ENCODE measurements around the gene PAK6. TPM values are rescaled to one million over a fixed set of nuclear protein-coding genes. Genes with fewer than 3 reads are reported as not detected.

PAK6 gene
- polyA plus RNA-seq, 1 donor from 2014 or later = 32.4 TPM

DNA sequence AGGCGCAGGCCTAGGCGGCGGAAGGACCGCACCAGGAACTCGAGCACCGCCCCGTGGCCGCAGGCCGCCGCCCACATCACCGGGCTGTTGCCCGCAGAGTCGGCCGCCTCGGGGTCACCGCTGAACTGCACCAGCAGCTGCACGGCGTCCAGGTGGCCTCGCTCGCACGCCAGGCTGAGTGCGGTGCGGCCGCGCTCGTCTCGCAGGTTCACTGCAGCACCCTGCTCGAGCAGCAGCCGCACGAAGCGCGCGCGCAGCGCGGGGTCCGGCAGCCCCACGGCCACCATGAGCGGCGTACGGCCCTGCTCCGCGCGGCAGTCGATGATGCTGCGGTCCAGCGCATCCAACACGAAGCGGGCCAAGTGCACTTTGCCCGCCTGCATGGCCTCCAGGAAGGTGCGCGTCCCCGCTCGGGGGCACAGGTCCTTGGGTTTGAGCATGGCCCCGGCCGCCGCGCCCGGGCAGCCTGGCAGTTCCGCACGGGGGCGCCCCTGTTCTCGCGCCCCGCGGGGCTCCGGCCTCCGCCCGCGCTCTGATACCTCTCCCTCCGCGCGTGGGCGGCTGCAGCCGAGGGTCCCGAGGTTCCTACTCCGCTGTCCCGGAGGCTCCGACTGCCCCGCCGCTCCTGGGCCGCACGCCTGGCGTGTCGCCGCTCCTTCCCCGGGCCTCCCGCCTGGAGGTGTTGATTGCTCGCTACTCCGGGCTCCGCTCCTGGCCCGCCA lies 43.4 kb downstream of the PAK6 start:
- Histone ChIP-seq H3K27ac (ENCODE audit: low read length) (no peak overlapping the region), H3K9ac (ENCODE audit: low read length) (peak overlapping the region; percentile 39), H3K4me2 (ENCODE audit: low read length) (no peak overlapping the region), H3F3A (ENCODE audit: insufficient read depth, low read length, poor library complexity, severe bottlenecking) (no peaks in the 10 kb centered on the region), H3K27me3 (ENCODE audit: insufficient read depth, low read depth, low read length) (peaks cover 62% of the 10 kb centered on the region), H4K20me1 (ENCODE audit: insufficient read depth) (no peaks in the 10 kb centered on the region), H3K9me2 (ENCODE audit: insufficient read depth, low read length) (no peaks in the 10 kb centered on the region), H3K36me3 (ENCODE audit: insufficient read depth, low read length) (no peaks in the 10 kb centered on the region), H3K4me3 (ENCODE audit: low read length) (peak overlapping the region; percentile 63), H3K9me3 (ENCODE audit: low read length) (no peaks in the 10 kb centered on the region), H3K79me2 (replicated peaks; ENCODE audit: insufficient read depth, low read length) (no peaks in the 10 kb centered on the region), H2AFZ (ENCODE audit: low read depth, low read length) (no peak overlapping the region)
- TF ChIP-seq, protein P1, sequence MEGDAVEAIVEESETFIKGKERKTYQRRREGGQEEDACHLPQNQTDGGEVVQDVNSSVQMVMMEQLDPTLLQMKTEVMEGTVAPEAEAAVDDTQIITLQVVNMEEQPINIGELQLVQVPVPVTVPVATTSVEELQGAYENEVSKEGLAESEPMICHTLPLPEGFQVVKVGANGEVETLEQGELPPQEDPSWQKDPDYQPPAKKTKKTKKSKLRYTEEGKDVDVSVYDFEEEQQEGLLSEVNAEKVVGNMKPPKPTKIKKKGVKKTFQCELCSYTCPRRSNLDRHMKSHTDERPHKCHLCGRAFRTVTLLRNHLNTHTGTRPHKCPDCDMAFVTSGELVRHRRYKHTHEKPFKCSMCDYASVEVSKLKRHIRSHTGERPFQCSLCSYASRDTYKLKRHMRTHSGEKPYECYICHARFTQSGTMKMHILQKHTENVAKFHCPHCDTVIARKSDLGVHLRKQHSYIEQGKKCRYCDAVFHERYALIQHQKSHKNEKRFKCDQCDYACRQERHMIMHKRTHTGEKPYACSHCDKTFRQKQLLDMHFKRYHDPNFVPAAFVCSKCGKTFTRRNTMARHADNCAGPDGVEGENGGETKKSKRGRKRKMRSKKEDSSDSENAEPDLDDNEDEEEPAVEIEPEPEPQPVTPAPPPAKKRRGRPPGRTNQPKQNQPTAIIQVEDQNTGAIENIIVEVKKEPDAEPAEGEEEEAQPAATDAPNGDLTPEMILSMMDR (IDR thresholded peaks at IDR 0.05; ENCODE audit: poor library complexity, severe bottlenecking) = peak; percentile 64
- TF ChIP-seq EP300 (conservative IDR thresholded peaks at IDR 0.05; ENCODE audit: poor library complexity, severe bottlenecking) (no peak), POLR2AphosphoS5 (IDR thresholded peaks at IDR 0.05) (peak; percentile 11), SMC3 (conservative IDR thresholded peaks at IDR 0.05; ENCODE audit: poor library complexity) (peak; percentile 46), MXI1 (conservative IDR thresholded peaks at IDR 0.05; ENCODE audit: poor library complexity, severe bottlenecking) (peak; percentile 7), EZH2 (IDR thresholded peaks at IDR 0.05; ENCODE audit: borderline replicate concordance, insufficient read depth, low read length, poor library complexity, severe bottlenecking) (no peak), TAF1 (IDR thresholded peaks at IDR 0.05; ENCODE audit: low read depth) (no peak), RAD21 (conservative IDR thresholded peaks at IDR 0.05) (peak; percentile 19)
- TF ChIP-seq, protein P2, sequence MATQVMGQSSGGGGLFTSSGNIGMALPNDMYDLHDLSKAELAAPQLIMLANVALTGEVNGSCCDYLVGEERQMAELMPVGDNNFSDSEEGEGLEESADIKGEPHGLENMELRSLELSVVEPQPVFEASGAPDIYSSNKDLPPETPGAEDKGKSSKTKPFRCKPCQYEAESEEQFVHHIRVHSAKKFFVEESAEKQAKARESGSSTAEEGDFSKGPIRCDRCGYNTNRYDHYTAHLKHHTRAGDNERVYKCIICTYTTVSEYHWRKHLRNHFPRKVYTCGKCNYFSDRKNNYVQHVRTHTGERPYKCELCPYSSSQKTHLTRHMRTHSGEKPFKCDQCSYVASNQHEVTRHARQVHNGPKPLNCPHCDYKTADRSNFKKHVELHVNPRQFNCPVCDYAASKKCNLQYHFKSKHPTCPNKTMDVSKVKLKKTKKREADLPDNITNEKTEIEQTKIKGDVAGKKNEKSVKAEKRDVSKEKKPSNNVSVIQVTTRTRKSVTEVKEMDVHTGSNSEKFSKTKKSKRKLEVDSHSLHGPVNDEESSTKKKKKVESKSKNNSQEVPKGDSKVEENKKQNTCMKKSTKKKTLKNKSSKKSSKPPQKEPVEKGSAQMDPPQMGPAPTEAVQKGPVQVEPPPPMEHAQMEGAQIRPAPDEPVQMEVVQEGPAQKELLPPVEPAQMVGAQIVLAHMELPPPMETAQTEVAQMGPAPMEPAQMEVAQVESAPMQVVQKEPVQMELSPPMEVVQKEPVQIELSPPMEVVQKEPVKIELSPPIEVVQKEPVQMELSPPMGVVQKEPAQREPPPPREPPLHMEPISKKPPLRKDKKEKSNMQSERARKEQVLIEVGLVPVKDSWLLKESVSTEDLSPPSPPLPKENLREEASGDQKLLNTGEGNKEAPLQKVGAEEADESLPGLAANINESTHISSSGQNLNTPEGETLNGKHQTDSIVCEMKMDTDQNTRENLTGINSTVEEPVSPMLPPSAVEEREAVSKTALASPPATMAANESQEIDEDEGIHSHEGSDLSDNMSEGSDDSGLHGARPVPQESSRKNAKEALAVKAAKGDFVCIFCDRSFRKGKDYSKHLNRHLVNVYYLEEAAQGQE (IDR thresholded peaks at IDR 0.05; ENCODE audit: borderline replicate concordance) = no peak

- Histone ChIP-seq H3K79me2 (replicated peaks; ENCODE audit: insufficient read depth, low read length) (no peaks in the 10 kb centered on the region), H4K20me1 (ENCODE audit: insufficient read depth) (no peaks in the 10 kb centered on the region), H3K4me2 (ENCODE audit: low read length) (no peak within 1 kb of the TSS), H3K9me2 (ENCODE audit: insufficient read depth, low read length) (no peaks in the 10 kb centered on the region), H3K36me3 (ENCODE audit: insufficient read depth, low read length) (no peaks in the 10 kb centered on the region), H3K4me3 (ENCODE audit: low read length) (peak within 1 kb of the TSS; percentile 63), H3K9me3 (ENCODE audit: low read length) (no peaks in the 10 kb centered on the region), H3K27ac (ENCODE audit: low read length) (no peak within 1 kb of the TSS), H3F3A (ENCODE audit: insufficient read depth, low read length, poor library complexity, severe bottlenecking) (no peaks in the 10 kb centered on the region), H3K27me3 (ENCODE audit: insufficient read depth, low read depth, low read length) (peaks cover 62% of the 10 kb centered on the region), H2AFZ (ENCODE audit: low read depth, low read length) (no peak within 1 kb of the TSS), H3K9ac (ENCODE audit: low read length) (peak within 1 kb of the TSS; percentile 39)
- TF ChIP-seq POLR2AphosphoS5 (IDR thresholded peaks at IDR 0.05) (peak; percentile 51), EZH2 (IDR thresholded peaks at IDR 0.05; ENCODE audit: borderline replicate concordance, insufficient read depth, low read length, poor library complexity, severe bottlenecking) (peak; percentile 58), EP300 (conservative IDR thresholded peaks at IDR 0.05; ENCODE audit: poor library complexity, severe bottlenecking) (no peak), TAF1 (IDR thresholded peaks at IDR 0.05; ENCODE audit: low read depth) (no peak)
- TF ChIP-seq, protein P2 (IDR thresholded peaks at IDR 0.05; ENCODE audit: borderline replicate concordance) = no peak
Measured at GRCh38 chr15:40282869-40283614, 44.2 kb downstream of the PAK6 start, which contains the start of gene ANKRD63. TSS of gene ANKRD63 (minus strand) at chr15:40283064. CDS start at chr15:40282586, 478 bp downstream.

Measured in neural cell (in vitro differentiated cells).